HEK293 (cell line): ENCODE data around the gene MZB1.
"Not testable (repeated sequence)": the region's sequence is repeated elsewhere in the genome, so short reads cannot be mapped to it uniquely, and the experiment has no call there.

ENCODE experiments used
- CTCF ChIA-PET: fragments of 350-600 bp; formaldehyde crosslinking; extraction: SDS; loops from one replicate; lab custom pipeline; 2021; ENCODE audit warnings: antibody characterized with exemption; lab: Yijun Ruan, JAX
- POLR2A ChIA-PET: fragments of 300-600 bp; formaldehyde crosslinking; extraction: SDS; loops from one replicate; lab custom pipeline; 2020; ENCODE audit warnings: antibody characterized with exemption, inconsistent platforms; lab: Yijun Ruan, JAX
- H3K27ac ChIP-seq: fragments of 200-500 bp; sonication (Bioruptor generic); 2 replicates; pipeline ENCODE4 v1.5.1; 2014; ENCODE audit warnings: low read depth, low read length, control low read depth, inconsistent platforms; ENCODE audit errors: extremely low read depth
- H3K36me3 ChIP-seq, 2 experiments: fragments of 200-500 bp in 1 of 2; sonication (Bioruptor generic) in 1 of 2; 1 replicate in 1 of 2; 2 replicates in 1 of 2; pipeline ENCODE4 v1.5.1; 2014 to 2017; ENCODE audit warnings: inconsistent platforms in 2 of 2, low read length in 2 of 2; ENCODE audit not compliant: control insufficient read depth in 2 of 2, insufficient read depth in 1 of 2
- H3K4me1 ChIP-seq: fragments of 200-500 bp; sonication (Bioruptor generic); 2 replicates; pipeline ENCODE4 v1.5.1; 2014; ENCODE audit warnings: mild to moderate bottlenecking, low read length, inconsistent platforms; ENCODE audit not compliant: control insufficient read depth, insufficient read depth
- H3K4me3 ChIP-seq: 2 replicates; pipeline ENCODE4 v1.5.1; 2011; ENCODE audit warnings: low read depth, mild to moderate bottlenecking, control low read depth, low read length, moderate library complexity
- H3K9me3 ChIP-seq: fragments of 200-500 bp; sonication (Bioruptor generic); 2 replicates; pipeline ENCODE4 v1.5.1; 2014; ENCODE audit warnings: low read depth, low read length, inconsistent platforms; ENCODE audit not compliant: control insufficient read depth, insufficient read depth
- REST ChIP-seq: fragments of 450-650 bp; formaldehyde crosslinking; IDR thresholded peaks from 2 replicates; pipeline ENCODE4 v1.5.1; 2016; ENCODE audit warnings: missing biosample characterization, missing genetic modification characterization
- SCRT1 ChIP-seq: fragments of 450-650 bp; formaldehyde crosslinking; IDR thresholded peaks from 2 replicates; pipeline ENCODE4 v1.5.1; 2016; ENCODE audit warnings: missing biosample characterization, missing genetic modification characterization, borderline replicate concordance
- SCRT2 ChIP-seq: fragments of 450-650 bp; formaldehyde crosslinking; IDR thresholded peaks from 2 replicates; pipeline ENCODE4 v1.5.1; 2016; ENCODE audit warnings: missing biosample characterization, missing genetic modification characterization
- TCF7L2 ChIP-seq: IDR thresholded peaks from 2 replicates; pipeline ENCODE4 v1.6.1; 2011; ENCODE audit warnings: low read depth, mild to moderate bottlenecking, inconsistent platforms, low read length, moderate library complexity, borderline replicate concordance
- ZBTB1 ChIP-seq: fragments of 450-650 bp; formaldehyde crosslinking; IDR thresholded peaks from 2 replicates; pipeline ENCODE4 v1.5.1; 2016; ENCODE audit warnings: missing biosample characterization, missing genetic modification characterization
- ZBTB49 ChIP-seq: fragments of 450-650 bp; formaldehyde crosslinking; IDR thresholded peaks from 2 replicates; pipeline ENCODE4 v1.5.1; 2016; ENCODE audit warnings: missing biosample characterization, missing genetic modification characterization, low read depth
- ZEB2 ChIP-seq: fragments of 450-650 bp; formaldehyde crosslinking; IDR thresholded peaks from 2 replicates; pipeline ENCODE4 v1.5.1; 2016; ENCODE audit warnings: missing biosample characterization, missing genetic modification characterization
- ZIC2 ChIP-seq: fragments of 450-650 bp; formaldehyde crosslinking; IDR thresholded peaks from 2 replicates; pipeline ENCODE4 v1.5.1; 2016; ENCODE audit warnings: missing biosample characterization, missing genetic modification characterization
- ZNF121 ChIP-seq: fragments of 450-650 bp; formaldehyde crosslinking; IDR thresholded peaks from 2 replicates; pipeline ENCODE4 v1.5.1; 2016; ENCODE audit warnings: missing biosample characterization, missing genetic modification characterization
- ZNF362 ChIP-seq: fragments of 450-650 bp; formaldehyde crosslinking; IDR thresholded peaks from 2 replicates; pipeline ENCODE4 v1.5.1; 2016; ENCODE audit warnings: missing biosample characterization, missing genetic modification characterization
- ZNF48 ChIP-seq: fragments of 450-650 bp; formaldehyde crosslinking; IDR thresholded peaks from 2 replicates; pipeline ENCODE4 v1.5.1; 2016; ENCODE audit warnings: missing biosample characterization, missing genetic modification characterization
- ZNF488 ChIP-seq: fragments of 450-650 bp; formaldehyde crosslinking; IDR thresholded peaks from 2 replicates; pipeline ENCODE4 v1.5.1; 2016; ENCODE audit warnings: missing biosample characterization, missing genetic modification characterization
- ZNF664 ChIP-seq: fragments of 450-650 bp; formaldehyde crosslinking; IDR thresholded peaks from 2 replicates; pipeline ENCODE4 v1.5.1; 2016; ENCODE audit warnings: missing biosample characterization, missing genetic modification characterization
- ZNF776 ChIP-seq: fragments of 450-650 bp; formaldehyde crosslinking; IDR thresholded peaks from 2 replicates; pipeline ENCODE4 v1.5.0; 2017; ENCODE audit warnings: missing biosample characterization, missing genetic modification characterization, borderline replicate concordance

Gene MZB1

GRCh38 chr5:139345442-139345841 is 44.3 kb downstream of the MZB1 start:
- CTCF ChIA-PET, result interaction anchor here (1.1 kb wide), 1 partner anchor 23 kb away, joined by 4 read pairs; no protein-coding TSS in a partner anchor
- peak; percentile 81; the same call in 1 of the 2 replicates for TF ChIP-seq ZNF362 (tag by site-specific recombination)
- TF ChIP-seq ZNF121, result peak; percentile 63; the same call in 1 of the 2 replicates
- H3K36me3 ChIP-seq, result peaks cover 19 to 56% of the 10 kb centered on the region in 2 experiments
- H3K9me3 ChIP-seq, POLR2A ChIA-PET, H3K27ac ChIP-seq, H3K4me3 ChIP-seq: not testable (repeated sequence)
- peaks cover 11% of the 10 kb centered on the region for H3K4me1 ChIP-seq

- H3K9me3 ChIP-seq, result no peaks in the 10 kb centered on the region
- peaks cover 11% of the 10 kb centered on the region for H3K4me1 ChIP-seq
- peaks cover 16 to 46% of the 10 kb centered on the region in 2 experiments for H3K36me3 ChIP-seq
- POLR2A ChIA-PET, result interaction anchor here (1.5 kb wide), 1 partner anchor 20 kb away, joined by 4 read pairs; no protein-coding TSS in a partner anchor
- TF ChIP-seq ZNF776 (tag by site-specific recombination), result no peak
- peak; percentile 97 for TF ChIP-seq SCRT2 (tag by site-specific recombination)
- TF ChIP-seq SCRT1, result peak; percentile 90
- TF ChIP-seq ZBTB1 (tag by site-specific recombination), result no peak
- TF ChIP-seq ZEB2 (tag by site-specific recombination), result 0 out of 2 replicates have a peak, but pooled peaks have one; percentile 17
- peak; percentile 88 for TF ChIP-seq ZNF664 (tag by site-specific recombination)
- no peak for TF ChIP-seq TCF7L2
- no peak for TF ChIP-seq ZNF48 (tag by site-specific recombination)
- TF ChIP-seq ZIC2 (tag by site-specific recombination), result no peak
- no peak for TF ChIP-seq ZBTB49
- TF ChIP-seq ZNF488 (tag by site-specific recombination), result no peak
- TF ChIP-seq REST (tag by site-specific recombination), result peak; percentile 47; the same call in 1 of the 2 replicates
- no peak overlapping the region for H3K27ac ChIP-seq
- no peak overlapping the region for H3K4me3 ChIP-seq
- CTCF ChIA-PET, result interaction anchor here (0.6 to 0.7 kb wide), 2 partner anchors 16 to 991 kb away, joined by 3 read pairs; no protein-coding TSS in a partner anchor
These were observed 45.5 kb downstream of the MZB1 start for GRCh38 chr5:139344177-139344576.
